GM23338 (cell line): ENCODE data around the gene MACO1. TPM values are rescaled to one million over a fixed set of nuclear protein-coding genes. Genes with fewer than 3 reads are reported as not detected.

ENCODE experiments used
- ATAC-seq: fragments of 200-7000 bp; cut with Tn5 transposase; 3 replicates; pipeline ENCODE4 v1.9.1; 2020
- DNase-seq: peaks from one replicate; pipeline ENCODE4 v3.0.0-alpha.2; 2015; ENCODE audit warnings: low spot score
- H2AFZ ChIP-seq: fragments of 200-600 bp; sonication (generic); 2 replicates; pipeline ENCODE4 v1.8.0; 2016; ENCODE audit warnings: antibody characterized with exemption, mild to moderate bottlenecking, moderate library complexity
- H3F3A ChIP-seq: fragments of 200-600 bp; sonication (generic); replicated peaks from 2 replicates; pipeline ENCODE4 v1.8.0; 2017; ENCODE audit warnings: antibody characterized with exemption, mixed run types, low read depth
- H3K27ac ChIP-seq: fragments of 200-600 bp; sonication (generic); 2 replicates; pipeline ENCODE4 v1.6.1; 2016; ENCODE audit warnings: low read depth
- H3K27me3 ChIP-seq: fragments of 200-600 bp; sonication (generic); 2 replicates; pipeline ENCODE4 v1.8.0; 2016; ENCODE audit warnings: mild to moderate bottlenecking, mixed run types, moderate library complexity; ENCODE audit not compliant: insufficient read depth
- H3K36me3 ChIP-seq: fragments of 200-600 bp; sonication (generic); 2 replicates; pipeline ENCODE4 v1.8.0; 2016; ENCODE audit warnings: mild to moderate bottlenecking; ENCODE audit not compliant: insufficient read depth
- H3K4me1 ChIP-seq: fragments of 200-600 bp; sonication (generic); 2 replicates; pipeline ENCODE4 v1.8.0; 2016; ENCODE audit warnings: mild to moderate bottlenecking, moderate library complexity; ENCODE audit not compliant: insufficient read depth
- H3K4me2 ChIP-seq: fragments of 200-600 bp; sonication (generic); 2 replicates; pipeline ENCODE4 v1.7.1; 2017; ENCODE audit warnings: mixed run types
- H3K4me3 ChIP-seq: fragments of 200-600 bp; sonication (generic); 2 replicates; pipeline ENCODE4 v1.6.1; 2016; ENCODE audit warnings: mixed run types
- H3K79me2 ChIP-seq: fragments of 200-600 bp; sonication (generic); replicated peaks from 2 replicates; pipeline ENCODE4 v1.8.0; 2017; ENCODE audit warnings: mild to moderate bottlenecking; ENCODE audit not compliant: insufficient read depth
- H3K9me2 ChIP-seq: fragments of 200-600 bp; sonication (generic); 2 replicates; pipeline ENCODE4 v1.8.0; 2017; ENCODE audit not compliant: insufficient read depth
- H4K20me1 ChIP-seq: fragments of 200-600 bp; sonication (generic); replicated peaks from 2 replicates; pipeline ENCODE4 v1.8.0; 2017; ENCODE audit warnings: mild to moderate bottlenecking; ENCODE audit not compliant: insufficient read depth
- H3K27ac Mint-ChIP-seq: 2 replicates; pipeline ENCODE4 v1.8.0; 2020; ENCODE audit warnings: inconsistent platforms, mild to moderate bottlenecking, moderate library complexity, mixed read lengths
- H3K27me3 Mint-ChIP-seq: 3 replicates; pipeline ENCODE4 v1.8.0; 2022; ENCODE audit warnings: low read depth, mild to moderate bottlenecking, moderate library complexity, mixed read lengths, inconsistent platforms; ENCODE audit not compliant: insufficient read depth, poor library complexity
- H3K36me3 Mint-ChIP-seq: 3 replicates; pipeline ENCODE4 v1.8.0; 2021; ENCODE audit warnings: low read depth, mild to moderate bottlenecking, inconsistent platforms, moderate library complexity, mixed read lengths
- H3K4me1 Mint-ChIP-seq: 3 replicates; pipeline ENCODE4 v1.8.0; 2020; ENCODE audit warnings: mild to moderate bottlenecking, inconsistent platforms, mixed read lengths
- H3K4me3 Mint-ChIP-seq: 3 replicates; pipeline ENCODE4 v1.8.0; 2021; ENCODE audit warnings: moderate library complexity, mild to moderate bottlenecking, inconsistent platforms, mixed read lengths
- H3K9me3 Mint-ChIP-seq: 3 replicates; pipeline ENCODE4 v1.8.0; 2020; ENCODE audit warnings: moderate library complexity, mild to moderate bottlenecking, inconsistent platforms, mixed read lengths
- CREB1 ChIP-seq: fragments of 250-450 bp; sonication (Bioruptor Pico); IDR thresholded peaks from 2 replicates; pipeline ENCODE4 v1.5.0; 2020; ENCODE audit warnings: low read depth, mild to moderate bottlenecking, moderate library complexity
- EZH2phosphoT487 ChIP-seq: fragments of 200-600 bp; sonication (generic); IDR thresholded peaks from one replicate; pipeline ENCODE4 v1.8.1; 2018; ENCODE audit warnings: antibody characterized with exemption; ENCODE audit not compliant: unreplicated experiment
- POLR2AphosphoS5 ChIP-seq: IDR thresholded peaks from 2 replicates; pipeline ENCODE4 v1.6.1; 2016; ENCODE audit warnings: antibody characterized with exemption, low read depth
- STAT1 ChIP-seq: IDR thresholded peaks from one replicate; pipeline ENCODE4 v1.6.1; 2016; ENCODE audit warnings: antibody characterized with exemption; ENCODE audit not compliant: unreplicated experiment
- polyA plus RNA-seq: library from polyadenylated mRNA; unstranded; fragments of >200 nt; fragmentation: Nextera tagmentation; extraction: Ambion mirVana; gene quantifications from 2 replicates; pipeline ENCODE4 v1.2.1, GENCODE V29; 2016
- total RNA-seq: library from RNA; depleted of rRNA; stranded (reverse); fragments of >200 nt; shearing (Covaris generic); gene quantifications from 2 replicates; pipeline ENCODE4 v1.2.3, GENCODE V29; 2014
- TF ChIP-seq, protein P1 (sequence below): fragments of 250-450 bp; sonication (Bioruptor Pico); IDR thresholded peaks from 2 replicates; pipeline ENCODE4 v1.5.0; 2020; ENCODE audit warnings: mild to moderate bottlenecking, moderate library complexity

MACO1 gene
- total and polyA plus RNA-seq, 2 experiments from 2014 or later: 9.8 to 10.6 TPM

DNA sequence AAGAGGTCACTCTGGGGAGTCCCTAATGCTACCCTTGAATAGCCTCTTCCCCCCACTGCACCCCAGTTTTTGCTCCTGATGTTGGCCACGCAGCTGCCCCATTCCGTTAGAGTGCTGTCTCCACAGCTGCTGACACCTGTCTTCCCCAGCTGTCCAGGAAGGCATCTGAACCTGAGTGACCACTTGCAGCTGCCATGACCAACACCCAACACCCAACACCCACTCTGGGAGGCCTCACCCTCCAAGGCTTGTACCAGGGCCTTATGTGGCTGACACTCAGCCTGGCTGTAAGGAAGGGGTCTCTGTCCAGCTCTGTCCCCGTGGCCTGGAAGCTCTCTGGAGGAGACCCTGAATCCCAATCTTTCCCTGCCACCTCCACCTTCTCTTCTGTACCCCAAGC lies 86.0 kb downstream of the MACO1 start (continued):
- TF ChIP-seq, protein P1, sequence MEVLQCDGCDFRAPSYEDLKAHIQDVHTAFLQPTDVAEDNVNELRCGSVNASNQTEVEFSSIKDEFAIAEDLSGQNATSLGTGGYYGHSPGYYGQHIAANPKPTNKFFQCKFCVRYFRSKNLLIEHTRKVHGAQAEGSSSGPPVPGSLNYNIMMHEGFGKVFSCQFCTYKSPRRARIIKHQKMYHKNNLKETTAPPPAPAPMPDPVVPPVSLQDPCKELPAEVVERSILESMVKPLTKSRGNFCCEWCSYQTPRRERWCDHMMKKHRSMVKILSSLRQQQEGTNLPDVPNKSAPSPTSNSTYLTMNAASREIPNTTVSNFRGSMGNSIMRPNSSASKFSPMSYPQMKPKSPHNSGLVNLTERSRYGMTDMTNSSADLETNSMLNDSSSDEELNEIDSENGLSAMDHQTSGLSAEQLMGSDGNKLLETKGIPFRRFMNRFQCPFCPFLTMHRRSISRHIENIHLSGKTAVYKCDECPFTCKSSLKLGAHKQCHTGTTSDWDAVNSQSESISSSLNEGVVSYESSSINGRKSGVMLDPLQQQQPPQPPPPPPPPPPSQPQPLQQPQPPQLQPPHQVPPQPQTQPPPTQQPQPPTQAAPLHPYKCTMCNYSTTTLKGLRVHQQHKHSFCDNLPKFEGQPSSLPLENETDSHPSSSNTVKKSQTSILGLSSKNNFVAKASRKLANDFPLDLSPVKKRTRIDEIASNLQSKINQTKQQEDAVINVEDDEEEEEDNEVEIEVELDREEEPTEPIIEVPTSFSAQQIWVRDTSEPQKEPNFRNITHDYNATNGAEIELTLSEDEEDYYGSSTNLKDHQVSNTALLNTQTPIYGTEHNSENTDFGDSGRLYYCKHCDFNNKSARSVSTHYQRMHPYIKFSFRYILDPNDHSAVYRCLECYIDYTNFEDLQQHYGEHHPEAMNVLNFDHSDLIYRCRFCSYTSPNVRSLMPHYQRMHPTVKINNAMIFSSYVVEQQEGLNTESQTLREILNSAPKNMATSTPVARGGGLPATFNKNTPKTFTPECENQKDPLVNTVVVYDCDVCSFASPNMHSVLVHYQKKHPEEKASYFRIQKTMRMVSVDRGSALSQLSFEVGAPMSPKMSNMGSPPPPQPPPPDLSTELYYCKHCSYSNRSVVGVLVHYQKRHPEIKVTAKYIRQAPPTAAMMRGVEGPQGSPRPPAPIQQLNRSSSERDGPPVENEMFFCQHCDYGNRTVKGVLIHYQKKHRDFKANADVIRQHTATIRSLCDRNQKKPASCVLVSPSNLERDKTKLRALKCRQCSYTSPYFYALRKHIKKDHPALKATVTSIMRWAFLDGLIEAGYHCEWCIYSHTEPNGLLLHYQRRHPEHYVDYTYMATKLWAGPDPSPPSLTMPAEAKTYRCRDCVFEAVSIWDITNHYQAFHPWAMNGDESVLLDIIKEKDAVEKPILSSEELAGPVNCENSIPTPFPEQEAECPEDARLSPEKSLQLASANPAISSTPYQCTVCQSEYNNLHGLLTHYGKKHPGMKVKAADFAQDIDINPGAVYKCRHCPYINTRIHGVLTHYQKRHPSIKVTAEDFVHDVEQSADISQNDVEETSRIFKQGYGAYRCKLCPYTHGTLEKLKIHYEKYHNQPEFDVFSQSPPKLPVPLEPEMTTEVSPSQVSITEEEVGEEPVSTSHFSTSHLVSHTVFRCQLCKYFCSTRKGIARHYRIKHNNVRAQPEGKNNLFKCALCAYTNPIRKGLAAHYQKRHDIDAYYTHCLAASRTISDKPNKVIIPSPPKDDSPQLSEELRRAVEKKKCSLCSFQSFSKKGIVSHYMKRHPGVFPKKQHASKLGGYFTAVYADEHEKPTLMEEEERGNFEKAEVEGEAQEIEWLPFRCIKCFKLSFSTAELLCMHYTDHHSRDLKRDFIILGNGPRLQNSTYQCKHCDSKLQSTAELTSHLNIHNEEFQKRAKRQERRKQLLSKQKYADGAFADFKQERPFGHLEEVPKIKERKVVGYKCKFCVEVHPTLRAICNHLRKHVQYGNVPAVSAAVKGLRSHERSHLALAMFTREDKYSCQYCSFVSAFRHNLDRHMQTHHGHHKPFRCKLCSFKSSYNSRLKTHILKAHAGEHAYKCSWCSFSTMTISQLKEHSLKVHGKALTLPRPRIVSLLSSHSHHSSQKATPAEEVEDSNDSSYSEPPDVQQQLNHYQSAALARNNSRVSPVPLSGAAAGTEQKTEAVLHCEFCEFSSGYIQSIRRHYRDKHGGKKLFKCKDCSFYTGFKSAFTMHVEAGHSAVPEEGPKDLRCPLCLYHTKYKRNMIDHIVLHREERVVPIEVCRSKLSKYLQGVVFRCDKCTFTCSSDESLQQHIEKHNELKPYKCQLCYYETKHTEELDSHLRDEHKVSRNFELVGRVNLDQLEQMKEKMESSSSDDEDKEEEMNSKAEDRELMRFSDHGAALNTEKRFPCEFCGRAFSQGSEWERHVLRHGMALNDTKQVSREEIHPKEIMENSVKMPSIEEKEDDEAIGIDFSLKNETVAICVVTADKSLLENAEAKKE (CRISPR knock-in tag): no peak
- TF ChIP-seq CREB1: no peak

DNA sequence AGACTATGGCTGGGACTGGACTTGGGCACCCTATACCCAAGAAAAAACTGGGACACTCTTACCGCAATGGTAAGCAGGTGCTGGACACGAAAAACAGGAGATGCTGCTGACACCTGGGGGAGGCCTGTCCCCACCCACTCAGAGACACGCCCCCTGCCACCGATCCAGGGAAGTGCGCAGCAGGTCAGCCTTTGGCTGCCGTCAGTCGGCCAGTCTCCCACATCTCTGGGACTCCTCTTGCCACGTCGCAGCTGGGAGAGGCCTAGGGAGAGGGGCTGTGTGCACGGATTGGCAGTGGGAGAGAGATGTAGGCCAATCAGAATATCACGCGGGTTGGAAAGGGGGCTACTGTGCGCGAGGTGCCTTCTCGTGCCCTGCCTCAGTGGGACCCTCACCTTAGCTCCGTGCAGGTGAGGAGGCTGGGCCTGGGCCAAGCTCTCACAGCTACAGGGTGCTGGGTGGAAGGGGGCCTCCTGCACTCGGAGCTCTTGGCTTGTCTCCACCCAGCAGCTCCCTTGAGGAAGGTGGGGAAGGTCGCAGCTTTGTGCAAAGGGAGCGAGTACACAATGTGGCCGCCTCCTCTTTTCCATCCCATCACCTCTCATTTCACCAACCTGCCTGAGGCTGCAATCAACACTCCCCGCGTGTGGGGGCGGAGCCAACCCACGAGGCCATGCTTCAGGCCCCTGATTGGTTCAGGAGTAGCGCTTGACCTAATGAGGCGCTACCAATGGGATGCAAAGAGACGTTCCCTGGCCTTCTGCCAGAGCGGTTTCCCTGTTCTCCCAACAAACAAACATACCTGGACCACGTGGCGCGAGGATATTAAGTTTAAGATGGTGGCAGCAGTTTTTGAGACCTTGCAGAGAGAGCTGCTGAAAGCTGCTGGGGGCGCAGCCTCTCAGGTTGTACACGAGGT lies 87.0 kb downstream of the MACO1 start:
- H3K36me3 Mint-ChIP-seq: no peaks in the 10 kb centered on the region; the same call in 2 of the 3 replicates
- peak; percentile 89 for DNase-seq
- H4K20me1 ChIP-seq: no peaks in the 10 kb centered on the region
- TF ChIP-seq EZH2phosphoT487 (no peak), STAT1 (no peak), POLR2AphosphoS5 (peak; percentile 29; the same call in 1 of the 2 replicates)
- TF ChIP-seq, protein P1 (CRISPR knock-in tag): no peak

More for the DNA sequence above, 87.0 kb downstream of the MACO1 start:
- H3K9me3 Mint-ChIP-seq: peaks cover 7% of the 10 kb centered on the region; the same call in 2 of the 3 replicates
- H3K27me3 Mint-ChIP-seq: peaks cover 9% of the 10 kb centered on the region
- H3K4me1 Mint-ChIP-seq: peaks cover 11% of the 10 kb centered on the region
- peak; percentile 76 for ATAC-seq
- no peaks in the 10 kb centered on the region for H3K9me2 ChIP-seq
- no peaks in the 10 kb centered on the region for H3F3A ChIP-seq
- 0 out of 2 replicates have a peak overlapping the region, but pooled peaks have one; percentile 20 for H3K27ac ChIP-seq
- H2AFZ ChIP-seq: peak overlapping the region; percentile 84
- no peaks in the 10 kb centered on the region for H3K27me3 ChIP-seq
- H3K4me3 ChIP-seq: peak overlapping the region; percentile 36; the same call in 1 of the 2 replicates
- no peaks in the 10 kb centered on the region for H3K79me2 ChIP-seq
- H3K4me3 Mint-ChIP-seq: no peak overlapping the region
- H3K27ac Mint-ChIP-seq: no peak overlapping the region; the same call in 1 of the 2 replicates
- H3K4me2 ChIP-seq: peak overlapping the region; percentile 43; the same call in 1 of the 2 replicates
- peaks cover 16% of the 10 kb centered on the region for H3K4me1 ChIP-seq
- no peaks in the 10 kb centered on the region for H3K36me3 ChIP-seq
